ENCODE data around the gene NTM. TPM values are rescaled to one million over a fixed set of nuclear protein-coding genes. Genes with fewer than 3 reads are reported as not detected.
A peak's percentile ranks its signal among the peaks of the same experiment; 100 is the strongest.

The NTM gene
- total and polyA plus RNA-seq, 2 donors from 2014 or later, result 0.92 to 10.3 TPM

DNA sequence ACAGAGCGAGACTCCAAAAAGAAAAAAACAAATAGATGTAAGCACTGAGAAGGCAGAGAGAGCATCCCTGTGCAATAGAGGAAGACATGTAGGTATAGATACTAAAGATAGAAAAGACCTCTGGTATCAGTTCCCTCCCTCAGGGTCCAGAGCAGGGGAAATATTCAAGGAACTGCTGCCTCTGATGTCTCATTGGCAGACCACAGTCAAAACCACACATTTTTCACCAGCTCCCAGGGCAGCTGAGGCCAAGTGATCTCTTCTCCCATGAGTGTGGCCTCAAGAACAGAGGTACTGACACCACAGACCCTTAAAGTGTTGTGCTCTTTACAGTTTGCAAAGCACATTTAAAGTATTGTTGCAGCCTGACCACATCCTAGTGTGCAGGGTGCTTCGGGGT lies 288.5 kb downstream of the NTM start:
- DNase-seq (peak in 1 of 5 donors; percentile 6), FAIRE-seq (no peak)
- Histone ChIP-seq H3K4me3 (ENCODE audit: low read length in 3 of 3) (no peak overlapping the region), H3K27ac (ENCODE audit: low read depth in 2 of 2, low read length in 2 of 2) (no peak overlapping the region), H3K36me3 (ENCODE audit: control insufficient read depth in 2 of 3, insufficient read depth in 3 of 3, low read length in 3 of 3) (no peaks in the 10 kb centered on the region), H3K27me3 (ENCODE audit: control insufficient read depth, insufficient read depth, low read length) (no peaks in the 10 kb centered on the region), H3K9me3 (ENCODE audit: control insufficient read depth in 2 of 3, insufficient read depth in 1 of 3, low read length in 3 of 3) (no peaks in the 10 kb centered on the region), H3K9ac (ENCODE audit: low read length in 3 of 3) (no peak overlapping the region), H3K4me1 (ENCODE audit: control insufficient read depth in 2 of 3, insufficient read depth in 2 of 3, low read depth in 1 of 3, low read length in 3 of 3) (no peaks in the 10 kb centered on the region)
- intact Hi-C loops (cut with DNase I), result no loop called here
- TF ChIP-seq, protein P1, sequence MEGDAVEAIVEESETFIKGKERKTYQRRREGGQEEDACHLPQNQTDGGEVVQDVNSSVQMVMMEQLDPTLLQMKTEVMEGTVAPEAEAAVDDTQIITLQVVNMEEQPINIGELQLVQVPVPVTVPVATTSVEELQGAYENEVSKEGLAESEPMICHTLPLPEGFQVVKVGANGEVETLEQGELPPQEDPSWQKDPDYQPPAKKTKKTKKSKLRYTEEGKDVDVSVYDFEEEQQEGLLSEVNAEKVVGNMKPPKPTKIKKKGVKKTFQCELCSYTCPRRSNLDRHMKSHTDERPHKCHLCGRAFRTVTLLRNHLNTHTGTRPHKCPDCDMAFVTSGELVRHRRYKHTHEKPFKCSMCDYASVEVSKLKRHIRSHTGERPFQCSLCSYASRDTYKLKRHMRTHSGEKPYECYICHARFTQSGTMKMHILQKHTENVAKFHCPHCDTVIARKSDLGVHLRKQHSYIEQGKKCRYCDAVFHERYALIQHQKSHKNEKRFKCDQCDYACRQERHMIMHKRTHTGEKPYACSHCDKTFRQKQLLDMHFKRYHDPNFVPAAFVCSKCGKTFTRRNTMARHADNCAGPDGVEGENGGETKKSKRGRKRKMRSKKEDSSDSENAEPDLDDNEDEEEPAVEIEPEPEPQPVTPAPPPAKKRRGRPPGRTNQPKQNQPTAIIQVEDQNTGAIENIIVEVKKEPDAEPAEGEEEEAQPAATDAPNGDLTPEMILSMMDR (IDR thresholded peaks at IDR 0.05; ENCODE audit: borderline replicate concordance, extremely low read depth, insufficient read depth), result no peak

DNA sequence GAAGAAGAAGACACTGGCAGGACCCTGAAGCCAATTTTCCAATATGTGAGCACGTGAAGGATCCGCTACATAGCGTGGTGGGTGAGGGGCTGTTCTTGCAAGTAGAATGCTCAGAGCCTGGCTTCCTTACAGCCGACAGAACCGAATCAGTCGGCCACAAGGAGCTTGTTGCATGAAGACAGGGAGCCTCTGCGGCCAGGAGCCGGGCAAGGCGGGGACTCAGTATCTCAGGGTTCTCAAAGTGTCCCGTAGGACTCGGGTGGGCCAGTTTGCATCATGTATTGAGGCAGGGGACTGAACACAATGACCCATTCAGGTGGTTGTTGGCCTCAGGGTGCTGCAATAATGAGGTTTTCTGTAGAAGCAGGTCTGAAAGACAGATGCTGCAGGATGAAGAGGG lies 289.5 kb downstream of the NTM start:
- intact Hi-C loops (cut with DNase I), result no loop called here
- no peaks in the 10 kb centered on the region for H3K9me3 ChIP-seq (ENCODE audit: control insufficient read depth in 2 of 3, insufficient read depth in 1 of 3, low read length in 3 of 3)
- DNase-seq (peak in 1 of 5 donors; percentile 18), FAIRE-seq (no peak)
- no peaks in the 10 kb centered on the region for H3K4me1 ChIP-seq (ENCODE audit: control insufficient read depth in 2 of 3, insufficient read depth in 2 of 3, low read depth in 1 of 3, low read length in 3 of 3)
- no peak overlapping the region for H3K27ac ChIP-seq (ENCODE audit: low read depth in 2 of 2, low read length in 2 of 2)
- no peak overlapping the region for H3K4me3 ChIP-seq (ENCODE audit: low read length in 3 of 3)
- H3K9ac ChIP-seq (ENCODE audit: low read length in 3 of 3), result no peak overlapping the region
- TF ChIP-seq, protein P1 (IDR thresholded peaks at IDR 0.05; ENCODE audit: borderline replicate concordance, extremely low read depth, insufficient read depth), result no peak
- no peaks in the 10 kb centered on the region for H3K27me3 ChIP-seq (ENCODE audit: control insufficient read depth, insufficient read depth, low read length)
- H3K36me3 ChIP-seq (ENCODE audit: control insufficient read depth in 2 of 3, insufficient read depth in 3 of 3, low read length in 3 of 3), result no peaks in the 10 kb centered on the region

DNA sequence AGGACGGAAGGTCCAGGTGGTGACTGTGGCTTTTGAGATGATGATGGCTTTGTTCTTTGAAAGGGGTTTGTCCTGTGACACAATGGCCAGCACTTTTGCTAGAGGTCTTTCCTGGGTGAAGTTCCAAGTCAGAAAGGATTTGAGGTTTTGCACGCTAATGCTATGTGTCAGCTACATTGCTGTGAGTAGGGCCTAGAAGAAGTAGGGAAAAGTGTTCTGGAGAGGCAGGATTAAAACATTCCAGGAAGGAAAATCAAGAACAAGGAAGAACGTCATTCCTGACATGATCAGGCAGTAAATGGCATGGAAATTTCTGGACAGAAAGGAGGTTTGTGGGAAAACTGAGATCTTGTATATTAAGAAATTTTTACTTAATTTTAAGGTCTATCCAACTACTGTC lies 290.7 kb downstream of the NTM start:
- no peak overlapping the region for H3K4me3 ChIP-seq (ENCODE audit: low read length in 3 of 3)
- H3K9me3 ChIP-seq (ENCODE audit: control insufficient read depth in 2 of 3, insufficient read depth in 1 of 3, low read length in 3 of 3), result no peaks in the 10 kb centered on the region
- intact Hi-C loops (cut with DNase I), result no loop called here
- DNase-seq (peak in 1 of 5 donors; percentile 18), FAIRE-seq (no peak)
- TF ChIP-seq, protein P1 (IDR thresholded peaks at IDR 0.05; ENCODE audit: borderline replicate concordance, extremely low read depth, insufficient read depth), result no peak
- H3K27me3 ChIP-seq (ENCODE audit: control insufficient read depth, insufficient read depth, low read length), result no peaks in the 10 kb centered on the region
- no peaks in the 10 kb centered on the region for H3K36me3 ChIP-seq (ENCODE audit: control insufficient read depth in 2 of 3, insufficient read depth in 3 of 3, low read length in 3 of 3)
- H3K4me1 ChIP-seq (ENCODE audit: control insufficient read depth in 2 of 3, insufficient read depth in 2 of 3, low read depth in 1 of 3, low read length in 3 of 3), result no peaks in the 10 kb centered on the region
- H3K27ac ChIP-seq (ENCODE audit: low read depth in 2 of 2, low read length in 2 of 2), result no peak overlapping the region
- no peak overlapping the region for H3K9ac ChIP-seq (ENCODE audit: low read length in 3 of 3)

DNA sequence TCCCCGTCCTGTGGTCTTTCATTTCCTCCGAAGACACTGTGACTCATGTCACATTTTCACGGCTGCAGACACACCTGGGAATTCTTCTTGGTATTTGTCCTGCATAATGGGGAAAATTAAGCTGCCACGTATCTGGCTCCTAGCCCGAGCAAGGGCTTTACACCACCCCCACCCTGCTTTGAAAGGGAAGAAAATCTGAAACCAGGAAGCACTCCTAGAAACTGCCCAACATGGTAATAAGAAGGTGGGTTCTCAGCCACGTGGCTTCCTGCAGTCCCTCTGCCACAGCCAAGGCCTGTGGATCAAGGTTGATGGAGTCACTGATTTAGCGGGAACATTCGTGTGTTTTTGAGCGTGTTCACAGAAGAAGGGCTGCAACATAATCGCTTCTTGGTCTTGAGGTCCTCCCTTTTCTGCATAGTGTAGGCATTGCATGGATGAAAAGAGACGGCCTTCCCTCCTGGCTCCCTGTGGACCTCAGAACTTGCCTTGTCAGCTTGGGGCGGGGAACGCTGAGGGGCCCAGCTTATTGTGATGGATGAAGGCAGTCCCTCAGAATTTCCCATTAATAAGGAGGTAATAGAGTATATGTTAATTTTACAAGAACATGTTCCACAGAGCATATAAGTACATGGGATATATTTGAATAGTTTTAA lies 292.0 kb downstream of the NTM start:
- no peak for FAIRE-seq
- TF ChIP-seq, protein P1 (IDR thresholded peaks at IDR 0.05; ENCODE audit: borderline replicate concordance, extremely low read depth, insufficient read depth), result no peak

More for the DNA sequence above, 292.0 kb downstream of the NTM start:
- intact Hi-C loops (cut with DNase I), result no loop called here
- DNase-seq, result peak in 1 of 5 donors; percentile 19
- H3K9ac ChIP-seq (ENCODE audit: low read length in 3 of 3), result no peak overlapping the region
- no peaks in the 10 kb centered on the region for H3K9me3 ChIP-seq (ENCODE audit: control insufficient read depth in 2 of 3, insufficient read depth in 1 of 3, low read length in 3 of 3)
- no peak overlapping the region for H3K4me3 ChIP-seq (ENCODE audit: low read length in 3 of 3)
- no peaks in the 10 kb centered on the region for H3K36me3 ChIP-seq (ENCODE audit: control insufficient read depth in 2 of 3, insufficient read depth in 3 of 3, low read length in 3 of 3)
- no peak overlapping the region for H3K27ac ChIP-seq (ENCODE audit: low read depth in 2 of 2, low read length in 2 of 2)
- H3K4me1 ChIP-seq (ENCODE audit: control insufficient read depth in 2 of 3, insufficient read depth in 2 of 3, low read depth in 1 of 3, low read length in 3 of 3), result no peaks in the 10 kb centered on the region
- no peaks in the 10 kb centered on the region for H3K27me3 ChIP-seq (ENCODE audit: control insufficient read depth, insufficient read depth, low read length)
